Osteoblast (primary cell): ENCODE results near the gene STX1B. TPM values are rescaled to one million over a fixed set of nuclear protein-coding genes. Genes with fewer than 3 reads are reported as not detected.

Experiments
- DNase-seq: peaks from one replicate; pipeline ENCODE4 v3.0.0; 2011; ENCODE audit warnings: low spot score, mixed read lengths; ENCODE audit not compliant: insufficient read length; ENCODE audit errors: missing footprints
- H2AFZ ChIP-seq: 2 replicates; pipeline ENCODE4 v1.6.0; 2011; ENCODE audit warnings: mild to moderate bottlenecking, low read length
- H3K27ac ChIP-seq: 2 replicates; pipeline ENCODE4 v1.5.1; 2011; ENCODE audit warnings: mild to moderate bottlenecking, low read depth, low read length, moderate library complexity
- H3K27me3 ChIP-seq: 2 replicates; pipeline ENCODE4 v1.6.0; 2012; ENCODE audit warnings: mild to moderate bottlenecking, control low read depth, inconsistent platforms, low read length, moderate library complexity; ENCODE audit not compliant: insufficient read depth
- H3K36me3 ChIP-seq: 2 replicates; pipeline ENCODE4 v1.5.1; 2011; ENCODE audit warnings: mild to moderate bottlenecking, low read length, control low read depth, moderate library complexity; ENCODE audit not compliant: insufficient read depth
- H3K4me1 ChIP-seq: 2 replicates; pipeline ENCODE4 v1.5.1; 2011; ENCODE audit warnings: mild to moderate bottlenecking, low read length, control low read depth, moderate library complexity; ENCODE audit not compliant: insufficient read depth
- H3K4me2 ChIP-seq: 2 replicates; pipeline ENCODE4 v1.6.0; 2011; ENCODE audit warnings: mild to moderate bottlenecking, low read length; ENCODE audit not compliant: insufficient read depth
- H3K4me3 ChIP-seq: fragments of 200-600 bp; sonication (generic); 3 replicates; pipeline ENCODE4 v1.5.1; 2012; ENCODE audit warnings: mild to moderate bottlenecking, low read length, inconsistent platforms; ENCODE audit not compliant: insufficient read depth
- H3K79me2 ChIP-seq: 2 replicates; pipeline ENCODE4 v1.6.0; 2012; ENCODE audit warnings: mild to moderate bottlenecking, low read length, control low read depth, inconsistent platforms; ENCODE audit not compliant: insufficient read depth
- H3K9me3 ChIP-seq: 2 replicates; pipeline ENCODE4 v1.5.1; 2011; ENCODE audit warnings: low read depth, low read length, control low read depth
- H4K20me1 ChIP-seq: 2 replicates; pipeline ENCODE4 v1.6.0; 2012; ENCODE audit warnings: mild to moderate bottlenecking, low read length, control low read depth; ENCODE audit not compliant: insufficient read depth
- CTCF ChIP-seq: IDR thresholded peaks from 2 replicates; pipeline ENCODE4 v1.5.1; 2011; ENCODE audit warnings: mild to moderate bottlenecking, low read depth, low read length, moderate library complexity; ENCODE audit errors: extremely low read depth
- total RNA-seq: library from RNA; depleted of rRNA; stranded (reverse); fragments of >200 nt; gene quantifications from 2 replicates; pipeline ENCODE4 v1.2.3, GENCODE V29; 2012

Gene STX1B
- total RNA-seq, 1 donor: 0.72 TPM

- Histone ChIP-seq H3K4me1 (no peaks in the 10 kb centered on the region), H3K27ac (no peak overlapping the region), H4K20me1 (peaks cover 5% of the 10 kb centered on the region), H3K4me3 (no peak overlapping the region), H3K36me3 (peaks cover 53% of the 10 kb centered on the region), H3K9me3 (no peaks in the 10 kb centered on the region), H3K4me2 (no peak overlapping the region), H3K27me3 (no peaks in the 10 kb centered on the region), H2AFZ (no peak overlapping the region), H3K79me2 (peaks cover 2% of the 10 kb centered on the region)
- TF ChIP-seq CTCF: no peak
- no peak for DNase-seq
Measured at GRCh38 chr16:30976486-30976885, 34.0 kb downstream of the STX1B start.

- Histone ChIP-seq H3K79me2 (peaks cover 2% of the 10 kb centered on the region), H3K4me2 (no peak overlapping the region), H3K4me3 (no peak overlapping the region), H3K27ac (no peak overlapping the region), H3K9me3 (no peaks in the 10 kb centered on the region), H3K27me3 (no peaks in the 10 kb centered on the region), H3K4me1 (no peaks in the 10 kb centered on the region), H4K20me1 (peaks cover 8% of the 10 kb centered on the region), H3K36me3 (peaks cover 62% of the 10 kb centered on the region), H2AFZ (no peak overlapping the region)
- DNase-seq: no peak
- no peak for TF ChIP-seq CTCF
Measured at GRCh38 chr16:30974348-30974747, 36.1 kb downstream of the STX1B start.

- DNase-seq: no peak
- H2AFZ ChIP-seq: no peak overlapping the region
- peaks cover 2% of the 10 kb centered on the region for H3K79me2 ChIP-seq
- H3K4me1 ChIP-seq: no peaks in the 10 kb centered on the region
- H3K36me3 ChIP-seq: peaks cover 75% of the 10 kb centered on the region
- no peaks in the 10 kb centered on the region for H3K9me3 ChIP-seq
- no peaks in the 10 kb centered on the region for H3K27me3 ChIP-seq
- H3K4me3 ChIP-seq: no peak overlapping the region
- H3K27ac ChIP-seq: no peak overlapping the region
- TF ChIP-seq CTCF: no peak
- H3K4me2 ChIP-seq: no peak overlapping the region
- H4K20me1 ChIP-seq: peaks cover 8% of the 10 kb centered on the region
Measured at GRCh38 chr16:30972872-30973271, 37.6 kb downstream of the STX1B start.

- Histone ChIP-seq H3K36me3 (peaks cover 79% of the 10 kb centered on the region), H3K4me2 (no peak overlapping the region), H2AFZ (no peak overlapping the region), H3K4me3 (no peak overlapping the region), H3K79me2 (peaks cover 2% of the 10 kb centered on the region), H3K27me3 (no peaks in the 10 kb centered on the region), H4K20me1 (peaks cover 6% of the 10 kb centered on the region), H3K9me3 (no peaks in the 10 kb centered on the region), H3K27ac (no peak overlapping the region), H3K4me1 (no peaks in the 10 kb centered on the region)
- TF ChIP-seq CTCF: no peak
- no peak for DNase-seq
Measured at GRCh38 chr16:30971298-30971697, 39.1 kb downstream of the STX1B start.
